ENCODE data around the gene PCSK1N. TPM values are rescaled to one million over a fixed set of nuclear protein-coding genes. Genes with fewer than 3 reads are reported as not detected.
A peak's percentile ranks its signal among the peaks of the same experiment; 100 is the strongest.

The PCSK1N gene
- polyA plus RNA-seq, 3 donors from 2014 or later, result 0.20 to 0.32 TPM; not detected in 1

GRCh38 chrX:48814722-48815121 is 20.7 kb downstream of the PCSK1N start:
- no peaks in the 10 kb centered on the region for H3K9me3 Mint-ChIP-seq
- H3K4me1 Mint-ChIP-seq, result peaks cover 0 to 5% of the 10 kb centered on the region in 2 donors
- DNase-seq, result no peak
- no peak overlapping the region for H3K4me3 Mint-ChIP-seq
- H3K27ac Mint-ChIP-seq, result no peak overlapping the region
- peaks cover under 1 to 7% (median 1%) of the 10 kb centered on the region in 3 donors for H3K27me3 Mint-ChIP-seq (ENCODE audit: low read depth in 3 of 3)
- peaks cover 0 to 1% (median 0%) of the 10 kb centered on the region in 3 donors for H3K36me3 Mint-ChIP-seq

DNA sequence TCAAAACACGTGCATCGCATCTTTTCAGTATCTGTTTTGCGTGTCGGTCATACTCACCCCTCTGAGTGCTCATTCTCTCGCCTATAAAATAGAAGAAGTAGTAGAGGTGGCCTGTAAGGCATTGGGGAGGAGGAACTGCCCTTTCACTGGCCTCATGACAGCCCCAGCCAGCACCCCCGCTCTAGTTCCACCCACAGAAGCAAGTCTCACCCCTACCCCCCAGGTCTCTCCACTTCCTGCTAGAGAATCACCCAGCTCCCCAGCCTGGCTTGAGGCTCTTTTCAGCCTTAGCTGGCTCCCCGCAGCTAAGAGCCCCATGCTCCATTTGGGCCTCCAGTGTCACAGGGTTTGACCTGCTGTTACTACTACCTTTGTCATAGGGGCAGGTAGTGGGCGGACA is 21.8 kb downstream of the PCSK1N start:
- Mint-ChIP-seq H3K9me3 (no peaks in the 10 kb centered on the region), H3K27ac (no peak overlapping the region), H3K4me3 (no peak overlapping the region), H3K4me1 (peaks cover 0 to 5% of the 10 kb centered on the region in 2 donors), H3K36me3 (no peaks in the 10 kb centered on the region), H3K27me3 (ENCODE audit: low read depth in 3 of 3) (peaks cover 0 to 7% (median 0%) of the 10 kb centered on the region in 3 donors)
- no peak for DNase-seq

GRCh38 chrX:48806081-48806480 is 29.3 kb downstream of the PCSK1N start:
- DNase-seq, result no peak
- H3K27me3 Mint-ChIP-seq (ENCODE audit: low read depth in 3 of 3), result peaks cover 7 to 12% (median 9%) of the 10 kb centered on the region in 3 donors
- H3K9me3 Mint-ChIP-seq, result peaks cover 0 to 3% (median 0%) of the 10 kb centered on the region in 6 donors
- no peak overlapping the region for H3K4me3 Mint-ChIP-seq
- no peak overlapping the region for H3K27ac Mint-ChIP-seq
- peaks cover 0 to 6% (median 4%) of the 10 kb centered on the region in 3 donors for H3K36me3 Mint-ChIP-seq
- H3K4me1 Mint-ChIP-seq, result peaks cover 12 to 13% of the 10 kb centered on the region in 2 donors

GRCh38 chrX:48802905-48803200 is 32.6 kb downstream of the PCSK1N start:
- no peak for DNase-seq
- H3K4me3 Mint-ChIP-seq, result peak overlapping the region; percentile 93 to 96 (median 95)

DNA sequence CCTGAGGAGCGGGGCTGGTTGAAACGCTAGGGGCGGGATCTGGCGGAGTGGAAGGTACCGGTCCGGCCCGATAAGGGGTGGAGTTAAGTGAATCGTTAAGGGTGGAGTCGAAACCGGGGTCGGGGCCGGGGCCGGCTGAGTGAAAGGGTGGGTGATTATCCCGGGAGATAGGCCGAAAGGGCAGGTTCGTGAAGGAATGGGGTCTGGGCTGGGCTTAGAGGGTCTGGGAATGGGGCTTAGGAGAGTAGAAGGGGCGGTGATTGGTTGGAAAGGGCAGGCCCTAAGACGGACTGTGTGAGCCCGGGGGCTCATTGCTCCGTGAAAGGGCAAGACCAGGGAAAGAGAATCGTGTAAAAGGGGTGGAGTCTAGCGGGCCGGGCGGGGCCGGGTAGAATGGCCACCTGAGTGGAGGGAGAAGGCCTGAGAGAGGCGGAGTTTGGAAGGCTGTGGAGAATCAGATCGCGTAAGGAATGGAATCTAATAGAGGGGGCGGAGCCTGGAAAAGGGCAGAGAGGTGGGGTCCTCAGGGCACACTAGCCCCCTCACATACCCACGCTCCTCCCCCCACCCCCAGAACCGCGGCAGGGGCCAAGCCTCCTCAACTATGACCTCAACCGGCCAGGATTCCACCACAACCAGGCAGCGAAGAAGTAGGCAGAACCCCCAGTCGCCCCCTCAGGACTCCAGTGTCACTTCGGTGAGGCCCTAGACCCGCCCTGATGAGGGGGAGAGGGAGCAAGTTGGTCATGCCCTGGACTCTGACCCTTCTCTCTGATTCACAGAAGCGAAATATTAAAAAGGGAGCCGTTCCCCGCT is 33.1 kb downstream of the PCSK1N start:
- peaks cover 0 to 6% (median 4%) of the 10 kb centered on the region in 3 donors for H3K36me3 Mint-ChIP-seq
- peak overlapping the region; percentile 93 to 96 (median 95) for H3K4me3 Mint-ChIP-seq
- peaks cover 19 to 20% of the 10 kb centered on the region in 2 donors for H3K4me1 Mint-ChIP-seq
- peak in 1 of 3 donors; percentile 7 for DNase-seq
- H3K27ac Mint-ChIP-seq, result peak overlapping the region; percentile 94 to 99 (median 99)
- peaks cover 9 to 22% (median 14%) of the 10 kb centered on the region in 3 donors for H3K27me3 Mint-ChIP-seq (ENCODE audit: low read depth in 3 of 3)
- H3K9me3 Mint-ChIP-seq, result peaks cover 0 to 3% (median 0%) of the 10 kb centered on the region in 6 donors

More at GRCh38 chrX:48802905-48803200, 32.6 kb downstream of the PCSK1N start:
- peaks cover 0 to 3% (median 0%) of the 10 kb centered on the region in 6 donors for H3K9me3 Mint-ChIP-seq
- peaks cover 9 to 22% (median 14%) of the 10 kb centered on the region in 3 donors for H3K27me3 Mint-ChIP-seq (ENCODE audit: low read depth in 3 of 3)
- peak overlapping the region in 5 of 6 donors; percentile 75 to 99 (median 98) for H3K27ac Mint-ChIP-seq
- H3K36me3 Mint-ChIP-seq, result peaks cover 0 to 6% (median 4%) of the 10 kb centered on the region in 3 donors
- H3K4me1 Mint-ChIP-seq, result peaks cover 19 to 20% of the 10 kb centered on the region in 2 donors

GRCh38 chrX:48801280-48802088 is 33.9 kb downstream of the PCSK1N start, which contains the start of gene HDAC6:
HDAC6 (plus strand) TSS chrX:48802067; CDS start chrX:48802693, 626 bp downstream.
- Mint-ChIP-seq H3K9me3 (peaks cover 0 to 3% (median 0%) of the 10 kb centered on the region in 6 donors), H3K27me3 (ENCODE audit: low read depth in 3 of 3) (peaks cover 9 to 22% (median 14%) of the 10 kb centered on the region in 3 donors), H3K4me3 (peak within 1 kb of the TSS; percentile 93 to 96 (median 95)), H3K27ac (peak within 1 kb of the TSS; percentile 97 to 99 (median 99)), H3K36me3 (peaks cover 0 to 6% (median 4%) of the 10 kb centered on the region in 3 donors), H3K4me1 (peaks cover 19 to 20% of the 10 kb centered on the region in 2 donors)
- DNase-seq, result peak; percentile 93 to 97 (median 96)

DNA sequence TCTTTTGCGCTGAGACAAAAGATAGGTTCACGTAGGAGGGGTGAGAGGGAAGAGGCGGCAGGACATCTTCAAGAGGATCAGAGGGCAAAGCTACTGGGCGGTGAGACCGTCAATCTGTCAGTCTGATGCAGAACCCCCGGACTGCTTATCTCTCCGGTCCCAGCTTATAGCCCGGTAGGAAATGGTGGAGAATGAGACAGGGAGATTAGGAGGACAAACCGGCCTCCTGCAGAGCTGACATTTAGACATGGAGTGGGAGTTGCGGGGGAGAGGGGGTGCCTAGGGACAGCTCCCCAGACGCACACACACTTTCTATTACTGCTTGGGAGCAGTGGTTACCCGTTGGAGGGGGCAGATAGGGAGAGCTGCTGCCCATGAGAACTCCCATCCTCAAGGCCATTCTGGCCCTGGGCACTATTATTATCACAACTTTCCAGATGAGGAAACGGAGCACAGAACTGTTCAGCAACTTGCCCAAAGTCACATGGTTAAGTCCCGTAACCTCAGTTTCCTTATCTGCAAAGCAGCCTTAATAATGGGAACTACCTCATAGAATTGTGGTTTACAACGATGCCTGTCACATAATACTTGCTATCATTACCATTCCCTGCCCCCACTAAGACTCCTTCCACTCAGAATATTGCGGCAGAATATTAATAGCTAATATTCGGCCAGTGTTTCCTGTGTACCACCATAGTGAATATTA is 34.7 kb downstream of the PCSK1N start:
- peak overlapping the region; percentile 93 to 96 (median 95) for H3K4me3 Mint-ChIP-seq
- H3K27me3 Mint-ChIP-seq (ENCODE audit: low read depth in 3 of 3), result peaks cover 9 to 25% (median 14%) of the 10 kb centered on the region in 3 donors
- peaks cover 0 to 3% (median 0%) of the 10 kb centered on the region in 6 donors for H3K9me3 Mint-ChIP-seq
- no peak for DNase-seq
- peaks cover 19 to 20% of the 10 kb centered on the region in 2 donors for H3K4me1 Mint-ChIP-seq
- peaks cover 0 to 6% (median 4%) of the 10 kb centered on the region in 3 donors for H3K36me3 Mint-ChIP-seq
- peak overlapping the region; percentile 97 to 99 (median 98) for H3K27ac Mint-ChIP-seq

GRCh38 chrX:48798318-48798717 is 37.1 kb downstream of the PCSK1N start:
- Mint-ChIP-seq H3K9me3 (no peaks in the 10 kb centered on the region), H3K27ac (no peak overlapping the region), H3K4me1 (peaks cover 19 to 20% of the 10 kb centered on the region in 2 donors), H3K27me3 (ENCODE audit: low read depth in 3 of 3) (peaks cover 7 to 26% (median 13%) of the 10 kb centered on the region in 3 donors), H3K36me3 (no peaks in the 10 kb centered on the region), H3K4me3 (no peak overlapping the region)
- no peak for DNase-seq

DNA sequence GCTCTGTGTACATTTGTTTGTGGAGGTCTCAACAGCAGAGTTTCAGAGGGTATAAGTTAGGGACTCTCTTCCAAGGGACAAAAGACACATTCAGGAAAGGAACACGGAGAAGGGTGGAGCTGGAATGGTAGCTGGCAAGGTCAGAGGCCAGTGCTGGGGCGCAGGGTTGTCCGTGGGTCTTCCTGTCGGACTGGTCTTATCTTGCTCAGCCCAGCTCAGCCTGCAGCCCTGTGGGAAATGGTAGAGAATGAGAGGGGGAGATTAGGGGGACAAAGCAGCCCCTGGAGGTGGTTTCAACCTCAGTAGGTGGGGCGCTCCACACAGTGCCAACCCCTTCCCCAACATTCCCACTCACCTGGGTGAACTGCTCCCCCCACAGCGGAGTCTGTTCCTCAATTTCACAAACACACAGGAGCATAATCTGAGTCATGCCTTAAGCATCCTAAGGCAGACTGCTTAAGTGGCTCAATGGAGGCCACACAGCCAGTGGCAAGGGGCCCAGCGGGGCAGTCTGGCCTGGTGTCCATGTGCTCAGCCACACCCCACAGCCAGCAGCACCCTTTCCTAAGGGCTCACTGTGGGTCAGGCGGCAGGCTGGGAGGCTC is 40.4 kb downstream of the PCSK1N start:
- Mint-ChIP-seq H3K4me3 (no peak overlapping the region), H3K27ac (no peak overlapping the region)

GRCh38 chrX:48794340-48794910 is 41.0 kb downstream of the PCSK1N start:
- H3K9me3 Mint-ChIP-seq, result no peaks in the 10 kb centered on the region
- no peak overlapping the region for H3K4me3 Mint-ChIP-seq
- no peak overlapping the region for H3K27ac Mint-ChIP-seq
- no peaks in the 10 kb centered on the region for H3K4me1 Mint-ChIP-seq
- peaks cover 0 to 13% (median 3%) of the 10 kb centered on the region in 3 donors for H3K27me3 Mint-ChIP-seq (ENCODE audit: low read depth in 3 of 3)
- DNase-seq, result no peak
- H3K36me3 Mint-ChIP-seq, result no peaks in the 10 kb centered on the region

More for the DNA sequence above, 40.4 kb downstream of the PCSK1N start:
- no peak for DNase-seq
- Mint-ChIP-seq H3K36me3 (no peaks in the 10 kb centered on the region), H3K4me1 (no peaks in the 10 kb centered on the region), H3K9me3 (no peaks in the 10 kb centered on the region), H3K27me3 (ENCODE audit: low read depth in 3 of 3) (peaks cover 0 to 12% (median 3%) of the 10 kb centered on the region in 3 donors)

DNA sequence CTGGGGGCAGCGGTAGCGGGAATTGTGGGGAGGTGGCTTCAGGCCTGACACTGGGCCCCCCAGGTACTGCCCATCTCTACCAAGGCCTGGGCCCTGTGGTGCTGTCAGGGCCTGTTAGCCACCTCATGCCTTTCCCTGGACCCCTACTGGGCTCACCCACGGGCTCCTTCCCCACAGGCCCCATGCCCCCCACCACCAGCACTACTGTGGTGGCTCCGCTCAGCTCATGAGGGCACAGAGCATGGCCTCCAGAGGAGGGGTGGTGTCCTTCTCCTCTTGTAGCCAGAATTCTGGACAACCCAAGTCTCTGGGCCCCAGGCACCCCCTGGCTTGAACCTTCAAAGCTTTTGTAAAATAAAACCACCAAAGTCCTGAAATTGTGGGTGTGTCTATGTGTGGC is 41.5 kb downstream of the PCSK1N start:
- DNase-seq, result no peak
- Mint-ChIP-seq H3K36me3 (no peaks in the 10 kb centered on the region), H3K9me3 (no peaks in the 10 kb centered on the region), H3K27me3 (ENCODE audit: low read depth in 3 of 3) (peaks cover 0 to 15% (median 3%) of the 10 kb centered on the region in 3 donors), H3K4me3 (no peak overlapping the region), H3K4me1 (no peaks in the 10 kb centered on the region), H3K27ac (no peak overlapping the region)

- H3K4me1 Mint-ChIP-seq, result peaks cover 0 to 3% of the 10 kb centered on the region in 2 donors
- no peak overlapping the region for H3K4me3 Mint-ChIP-seq
- DNase-seq, result no peak
- no peaks in the 10 kb centered on the region for H3K9me3 Mint-ChIP-seq
- no peak overlapping the region for H3K27ac Mint-ChIP-seq
- H3K27me3 Mint-ChIP-seq (ENCODE audit: low read depth in 3 of 3), result peaks cover 0 to 17% (median 3%) of the 10 kb centered on the region in 3 donors
- no peaks in the 10 kb centered on the region for H3K36me3 Mint-ChIP-seq
Observed at GRCh38 chrX:48792219-48792618, 43.2 kb downstream of the PCSK1N start.

All from immature natural killer cell (primary cell).